ENCODE results near the gene MRTFB.

MRTFB gene

DNA sequence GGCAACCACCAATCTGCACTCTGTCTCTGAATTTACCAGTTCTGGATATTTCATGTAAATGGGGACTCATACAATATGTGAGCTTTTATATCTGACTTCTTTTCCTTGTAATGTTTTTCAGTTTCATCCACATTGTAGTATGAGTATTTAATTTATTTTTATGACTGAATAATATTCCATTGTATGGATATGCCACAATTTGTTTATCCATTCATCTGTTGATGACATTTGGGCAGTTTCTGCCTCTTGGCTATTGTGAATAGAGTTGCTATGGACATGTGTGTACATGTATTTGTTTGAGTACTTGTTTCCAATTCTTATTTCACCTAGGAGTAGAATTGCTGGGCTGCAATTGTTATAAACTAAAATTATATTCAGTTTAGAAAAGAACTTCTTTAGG is 126.9 kb downstream of the MRTFB start:
- H3K4me3 ChIP-seq (replicated peaks; ENCODE audit: insufficient read depth, low read length) = no peak overlapping the region
- TF ChIP-seq POLR2AphosphoS5 (IDR thresholded peaks at IDR 0.05; ENCODE audit: low read depth) = no peak
- TF ChIP-seq SPI1 (IDR thresholded peaks at IDR 0.05; ENCODE audit: borderline replicate concordance, low read depth) = no peak
- TF ChIP-seq, protein P1, sequence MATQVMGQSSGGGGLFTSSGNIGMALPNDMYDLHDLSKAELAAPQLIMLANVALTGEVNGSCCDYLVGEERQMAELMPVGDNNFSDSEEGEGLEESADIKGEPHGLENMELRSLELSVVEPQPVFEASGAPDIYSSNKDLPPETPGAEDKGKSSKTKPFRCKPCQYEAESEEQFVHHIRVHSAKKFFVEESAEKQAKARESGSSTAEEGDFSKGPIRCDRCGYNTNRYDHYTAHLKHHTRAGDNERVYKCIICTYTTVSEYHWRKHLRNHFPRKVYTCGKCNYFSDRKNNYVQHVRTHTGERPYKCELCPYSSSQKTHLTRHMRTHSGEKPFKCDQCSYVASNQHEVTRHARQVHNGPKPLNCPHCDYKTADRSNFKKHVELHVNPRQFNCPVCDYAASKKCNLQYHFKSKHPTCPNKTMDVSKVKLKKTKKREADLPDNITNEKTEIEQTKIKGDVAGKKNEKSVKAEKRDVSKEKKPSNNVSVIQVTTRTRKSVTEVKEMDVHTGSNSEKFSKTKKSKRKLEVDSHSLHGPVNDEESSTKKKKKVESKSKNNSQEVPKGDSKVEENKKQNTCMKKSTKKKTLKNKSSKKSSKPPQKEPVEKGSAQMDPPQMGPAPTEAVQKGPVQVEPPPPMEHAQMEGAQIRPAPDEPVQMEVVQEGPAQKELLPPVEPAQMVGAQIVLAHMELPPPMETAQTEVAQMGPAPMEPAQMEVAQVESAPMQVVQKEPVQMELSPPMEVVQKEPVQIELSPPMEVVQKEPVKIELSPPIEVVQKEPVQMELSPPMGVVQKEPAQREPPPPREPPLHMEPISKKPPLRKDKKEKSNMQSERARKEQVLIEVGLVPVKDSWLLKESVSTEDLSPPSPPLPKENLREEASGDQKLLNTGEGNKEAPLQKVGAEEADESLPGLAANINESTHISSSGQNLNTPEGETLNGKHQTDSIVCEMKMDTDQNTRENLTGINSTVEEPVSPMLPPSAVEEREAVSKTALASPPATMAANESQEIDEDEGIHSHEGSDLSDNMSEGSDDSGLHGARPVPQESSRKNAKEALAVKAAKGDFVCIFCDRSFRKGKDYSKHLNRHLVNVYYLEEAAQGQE (IDR thresholded peaks at IDR 0.05; ENCODE audit: insufficient replicate concordance, low read depth) = no peak
- TF ChIP-seq CTCF (IDR thresholded peaks at IDR 0.05; ENCODE audit: insufficient read depth, low read length) = no peak
- no peak for TF ChIP-seq GABPA (IDR thresholded peaks at IDR 0.05; ENCODE audit: low read depth)
- H3K27ac ChIP-seq (replicated peaks) = no peak overlapping the region
- H3K27me3 ChIP-seq (ENCODE audit: insufficient read depth, poor library complexity, severe bottlenecking) = no peaks in the 10 kb centered on the region
- DNase-seq (ENCODE audit: low read depth in 1 of 2, low spot score in 1 of 2) = no peak

DNA sequence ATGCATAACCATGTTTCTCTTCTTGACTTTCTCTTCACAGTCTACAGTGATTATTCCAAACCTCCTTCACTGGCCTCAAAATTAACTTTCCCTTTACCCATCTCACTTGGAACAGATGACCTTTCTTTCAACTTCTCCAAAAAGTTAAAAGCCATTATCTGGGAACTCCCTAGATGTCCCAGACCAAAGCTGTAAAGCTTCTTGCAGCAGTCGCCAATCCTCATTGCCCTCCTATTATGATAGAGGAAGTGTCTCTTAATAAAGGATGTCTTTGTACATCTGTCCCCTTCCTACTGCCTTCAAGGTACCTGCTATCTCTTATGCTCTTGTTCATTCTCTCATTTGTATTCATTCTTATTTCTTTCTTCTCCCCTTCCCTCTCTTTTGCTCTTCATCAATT is 127.5 kb downstream of the MRTFB start:
- Histone ChIP-seq H3K27ac (replicated peaks) (no peak overlapping the region), H3K27me3 (ENCODE audit: insufficient read depth, poor library complexity, severe bottlenecking) (no peaks in the 10 kb centered on the region), H3K4me3 (replicated peaks; ENCODE audit: insufficient read depth, low read length) (no peak overlapping the region)
- no peak for TF ChIP-seq POLR2AphosphoS5 (IDR thresholded peaks at IDR 0.05; ENCODE audit: low read depth)
- TF ChIP-seq CTCF (IDR thresholded peaks at IDR 0.05; ENCODE audit: insufficient read depth, low read length) = no peak
- TF ChIP-seq, protein P1 (IDR thresholded peaks at IDR 0.05; ENCODE audit: insufficient replicate concordance, low read depth) = no peak
- TF ChIP-seq GABPA (IDR thresholded peaks at IDR 0.05; ENCODE audit: low read depth) = no peak
- DNase-seq (ENCODE audit: low read depth in 1 of 2, low spot score in 1 of 2) = no peak

DNA sequence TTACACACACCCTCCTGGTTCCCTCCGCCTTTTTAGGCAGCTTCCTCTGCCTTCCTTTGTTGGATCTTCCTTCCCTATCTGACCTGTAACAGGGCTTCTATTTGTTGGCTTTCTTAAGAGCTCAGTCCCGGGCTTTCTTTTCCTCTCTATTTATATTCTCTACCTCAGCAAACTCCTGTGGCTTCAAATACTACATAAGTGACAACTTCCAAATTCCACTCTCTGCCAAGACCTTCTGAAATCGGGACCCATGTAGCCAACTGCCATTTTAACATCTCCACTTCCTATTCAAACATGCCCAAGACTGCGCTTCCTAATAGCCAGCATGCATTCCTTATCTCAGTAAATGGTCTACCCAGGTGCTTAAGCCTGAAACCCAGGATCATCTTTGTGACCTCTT is 128.1 kb downstream of the MRTFB start:
- TF ChIP-seq POLR2AphosphoS5 (IDR thresholded peaks at IDR 0.05; ENCODE audit: low read depth) (no peak), CTCF (IDR thresholded peaks at IDR 0.05; ENCODE audit: insufficient read depth, low read length) (no peak), SPI1 (IDR thresholded peaks at IDR 0.05; ENCODE audit: borderline replicate concordance, low read depth) (no peak), GABPA (IDR thresholded peaks at IDR 0.05; ENCODE audit: low read depth) (no peak)
- TF ChIP-seq, protein P1 (IDR thresholded peaks at IDR 0.05; ENCODE audit: insufficient replicate concordance, low read depth) = no peak
- no peaks in the 10 kb centered on the region for H3K27me3 ChIP-seq (ENCODE audit: insufficient read depth, poor library complexity, severe bottlenecking)
- no peak overlapping the region for H3K27ac ChIP-seq (replicated peaks)
- no peak overlapping the region for H3K4me3 ChIP-seq (replicated peaks; ENCODE audit: insufficient read depth, low read length)
- DNase-seq (ENCODE audit: low read depth in 1 of 2, low spot score in 1 of 2) = no peak

Measured in HL-60 (cell line).